IPS-18a (cell line): ENCODE results near the gene WBP1L.
"Not testable (repeated sequence)": the region's sequence is repeated elsewhere in the genome, so short reads cannot be mapped to it uniquely, and the experiment has no call there.

Source experiments
- H3K27ac ChIP-seq: one replicate; pipeline ENCODE4 v1.5.1; 2013; ENCODE audit warnings: low read length
- H3K27me3 ChIP-seq: one replicate; pipeline ENCODE4 v1.6.1; 2013; ENCODE audit warnings: mild to moderate bottlenecking, low read length; ENCODE audit not compliant: control insufficient read depth, insufficient read depth
- H3K36me3 ChIP-seq: one replicate; pipeline ENCODE4 v1.6.1; 2013; ENCODE audit warnings: low read depth, low read length; ENCODE audit not compliant: control insufficient read depth
- H3K4me1 ChIP-seq: one replicate; pipeline ENCODE4 v1.6.1; 2013; ENCODE audit warnings: low read depth, low read length; ENCODE audit not compliant: control insufficient read depth
- H3K4me3 ChIP-seq: one replicate; pipeline ENCODE4 v1.5.1; 2013; ENCODE audit warnings: low read length
- H3K9ac ChIP-seq: one replicate; pipeline ENCODE4 v1.6.1; 2013; ENCODE audit warnings: mild to moderate bottlenecking, low read length, moderate library complexity
- H3K9me3 ChIP-seq: one replicate; pipeline ENCODE4 v1.6.1; 2013; ENCODE audit warnings: low read depth, low read length; ENCODE audit not compliant: control insufficient read depth

WBP1L gene

GRCh38 chr10:102743588-102744373 is at the start of gene WBP1L:
Gene WBP1L (plus strand): TSS chr10:102743948. CDS start chr10:102744054, 106 bp downstream.
- H3K27me3 ChIP-seq = no peaks in the 10 kb centered on the region
- peaks cover under 1% of the 10 kb centered on the region for H3K36me3 ChIP-seq
- H3K27ac ChIP-seq = no peak within 1 kb of the TSS
- H3K9me3 ChIP-seq = no peaks in the 10 kb centered on the region
- peaks cover 4% of the 10 kb centered on the region for H3K4me1 ChIP-seq
- peak within 1 kb of the TSS; percentile 77 for H3K4me3 ChIP-seq
- H3K9ac ChIP-seq = peak within 1 kb of the TSS; percentile 40

GRCh38 chr10:102695401-102695800 is 48.3 kb upstream of the WBP1L start:
- H3K36me3 ChIP-seq = peaks cover 26% of the 10 kb centered on the region
- H3K4me3 ChIP-seq, H3K27me3 ChIP-seq, H3K9ac ChIP-seq, H3K4me1 ChIP-seq, H3K9me3 ChIP-seq, H3K27ac ChIP-seq: not testable (repeated sequence)

DNA sequence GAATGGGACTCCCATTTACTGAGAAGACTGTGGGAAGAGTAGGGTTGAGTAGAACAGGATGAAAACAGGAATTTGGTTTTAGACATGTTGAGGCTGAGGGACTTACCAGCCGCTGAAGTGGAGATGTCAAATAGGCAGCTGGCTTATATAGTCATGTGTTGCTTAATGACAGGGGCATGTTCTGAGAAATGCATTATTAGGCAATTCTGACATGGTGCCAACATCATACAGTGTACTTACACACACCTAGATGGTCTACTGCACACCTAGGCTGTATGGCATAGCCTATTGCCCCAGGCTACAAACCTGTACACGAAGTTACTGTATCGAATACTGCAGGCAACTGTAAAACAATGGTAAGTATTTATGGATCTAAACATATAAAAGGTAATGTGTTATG is 47.0 kb upstream of the WBP1L start:
- Histone ChIP-seq H3K27ac (no peak overlapping the region), H3K36me3 (peaks cover 26% of the 10 kb centered on the region), H3K4me1 (no peaks in the 10 kb centered on the region), H3K9ac (no peak overlapping the region), H3K9me3 (no peaks in the 10 kb centered on the region), H3K4me3 (no peak overlapping the region), H3K27me3 (no peaks in the 10 kb centered on the region)

DNA sequence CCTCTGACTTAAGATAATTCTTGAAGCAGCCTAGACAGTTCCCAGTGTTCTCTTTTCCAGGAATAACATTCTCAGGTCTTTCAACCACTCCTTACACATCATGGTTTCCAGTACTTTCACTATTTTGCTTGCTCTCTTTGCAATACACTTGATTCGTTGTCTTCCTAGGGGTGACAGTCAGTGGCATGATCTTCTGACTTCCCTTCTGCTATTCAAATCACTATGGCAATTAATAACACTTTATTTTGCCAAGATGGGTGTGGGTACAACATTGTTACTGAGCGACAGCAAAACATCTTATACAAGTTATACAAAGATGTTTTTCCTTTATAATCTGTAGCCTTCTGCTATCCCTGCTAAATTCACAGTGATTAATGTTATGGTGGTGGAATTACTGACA is 44.9 kb upstream of the WBP1L start:
- Histone ChIP-seq H3K4me1 (no peaks in the 10 kb centered on the region), H3K9me3 (no peaks in the 10 kb centered on the region), H3K36me3 (peaks cover 23% of the 10 kb centered on the region), H3K9ac (no peak overlapping the region), H3K27me3 (no peaks in the 10 kb centered on the region), H3K4me3 (no peak overlapping the region), H3K27ac (no peak overlapping the region)

DNA sequence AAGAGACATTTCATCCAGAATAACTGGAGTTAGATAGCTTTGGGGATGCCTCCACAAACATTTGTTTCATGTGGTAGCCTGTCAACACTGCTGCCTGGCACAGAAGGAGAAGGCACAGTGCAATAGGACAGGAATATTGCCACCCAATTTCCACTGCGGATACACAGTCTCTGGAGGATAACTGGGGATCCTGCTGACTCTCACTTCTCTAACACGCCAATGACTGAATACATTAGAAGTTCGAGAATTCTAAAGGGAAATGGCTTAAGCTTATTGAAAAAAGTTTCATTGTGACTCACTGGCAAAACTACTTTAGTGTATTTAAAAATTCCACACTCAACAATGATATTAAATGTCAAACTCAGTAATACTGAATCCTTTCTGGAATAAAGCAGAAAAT is 42.5 kb upstream of the WBP1L start:
- no peaks in the 10 kb centered on the region for H3K9me3 ChIP-seq
- H3K36me3 ChIP-seq = peaks cover 25% of the 10 kb centered on the region
- no peak overlapping the region for H3K4me3 ChIP-seq
- no peak overlapping the region for H3K27ac ChIP-seq
- no peak overlapping the region for H3K9ac ChIP-seq
- no peaks in the 10 kb centered on the region for H3K27me3 ChIP-seq
- no peaks in the 10 kb centered on the region for H3K4me1 ChIP-seq

DNA sequence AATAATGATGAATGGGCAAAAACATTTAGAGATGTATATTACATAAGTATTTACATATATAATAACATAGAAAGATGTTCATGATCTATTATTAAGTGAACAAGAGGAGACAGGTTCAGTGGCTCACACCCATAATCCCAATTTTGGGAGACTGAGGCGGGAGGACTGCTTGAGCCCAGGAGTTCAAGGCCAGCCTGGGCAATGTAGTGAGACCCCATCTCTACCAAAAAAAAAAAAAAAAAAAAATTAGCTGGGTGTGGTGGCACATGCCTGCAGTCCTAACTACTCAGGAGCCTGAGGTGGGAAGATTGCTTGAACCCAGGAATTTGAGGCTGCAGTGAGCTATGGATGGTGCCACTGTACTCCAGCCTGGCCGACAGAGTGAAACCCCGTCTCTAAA is 42.0 kb upstream of the WBP1L start:
- Histone ChIP-seq H3K4me1 (no peaks in the 10 kb centered on the region), H3K27me3 (no peaks in the 10 kb centered on the region), H3K27ac (no peak overlapping the region), H3K9ac (no peak overlapping the region), H3K36me3 (peaks cover 20% of the 10 kb centered on the region), H3K9me3 (no peaks in the 10 kb centered on the region), H3K4me3 (no peak overlapping the region)

- Histone ChIP-seq H3K36me3 (peaks cover 19% of the 10 kb centered on the region), H3K4me1 (no peaks in the 10 kb centered on the region), H3K27ac (no peak overlapping the region), H3K27me3 (no peaks in the 10 kb centered on the region), H3K4me3 (no peak overlapping the region), H3K9me3 (no peaks in the 10 kb centered on the region), H3K9ac (no peak overlapping the region)
These were observed 41.0 kb upstream of the WBP1L start for GRCh38 chr10:102702742-102703141.

DNA sequence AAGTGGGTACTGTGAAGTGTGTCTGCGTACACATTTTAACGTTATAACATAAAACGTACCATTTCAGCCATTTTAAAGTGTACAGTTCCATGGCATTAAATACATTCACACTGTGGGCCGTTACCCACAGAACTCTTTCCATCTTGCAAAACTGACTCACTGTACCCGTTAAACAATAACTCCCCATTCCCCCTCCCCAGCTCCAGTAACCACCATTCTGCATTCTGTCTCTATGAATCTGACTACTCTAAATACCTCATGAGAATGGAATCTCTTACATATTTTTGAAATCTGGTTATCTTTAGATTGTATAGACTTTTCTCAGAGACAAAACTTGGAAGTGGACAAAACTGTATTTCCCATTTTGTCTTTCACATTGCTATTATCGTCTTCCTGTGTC is 38.8 kb upstream of the WBP1L start:
- no peak overlapping the region for H3K4me3 ChIP-seq
- H3K27ac ChIP-seq = no peak overlapping the region
- H3K4me1 ChIP-seq = no peaks in the 10 kb centered on the region
- no peaks in the 10 kb centered on the region for H3K9me3 ChIP-seq
- H3K27me3 ChIP-seq = no peaks in the 10 kb centered on the region
- H3K36me3 ChIP-seq = peaks cover 7% of the 10 kb centered on the region
- no peak overlapping the region for H3K9ac ChIP-seq

GRCh38 chr10:102705531-102705930 is 38.2 kb upstream of the WBP1L start:
- Histone ChIP-seq H3K4me3 (no peak overlapping the region), H3K36me3 (peaks cover 7% of the 10 kb centered on the region), H3K9ac (no peak overlapping the region), H3K27me3 (no peaks in the 10 kb centered on the region), H3K4me1 (no peaks in the 10 kb centered on the region), H3K27ac (no peak overlapping the region), H3K9me3 (no peaks in the 10 kb centered on the region)

GRCh38 chr10:102710609-102711008 is 33.1 kb upstream of the WBP1L start:
- Histone ChIP-seq H3K9me3 (no peaks in the 10 kb centered on the region), H3K4me1 (no peaks in the 10 kb centered on the region), H3K4me3 (no peak overlapping the region), H3K27me3 (no peaks in the 10 kb centered on the region), H3K9ac (no peak overlapping the region), H3K27ac (no peak overlapping the region), H3K36me3 (no peaks in the 10 kb centered on the region)

GRCh38 chr10:102712089-102712488 is 31.7 kb upstream of the WBP1L start:
- H3K27me3 ChIP-seq = no peaks in the 10 kb centered on the region
- H3K36me3 ChIP-seq = no peaks in the 10 kb centered on the region
- H3K9ac ChIP-seq = no peak overlapping the region
- no peak overlapping the region for H3K27ac ChIP-seq
- H3K4me3 ChIP-seq = no peak overlapping the region
- H3K9me3 ChIP-seq = no peaks in the 10 kb centered on the region
- H3K4me1 ChIP-seq = no peaks in the 10 kb centered on the region

DNA sequence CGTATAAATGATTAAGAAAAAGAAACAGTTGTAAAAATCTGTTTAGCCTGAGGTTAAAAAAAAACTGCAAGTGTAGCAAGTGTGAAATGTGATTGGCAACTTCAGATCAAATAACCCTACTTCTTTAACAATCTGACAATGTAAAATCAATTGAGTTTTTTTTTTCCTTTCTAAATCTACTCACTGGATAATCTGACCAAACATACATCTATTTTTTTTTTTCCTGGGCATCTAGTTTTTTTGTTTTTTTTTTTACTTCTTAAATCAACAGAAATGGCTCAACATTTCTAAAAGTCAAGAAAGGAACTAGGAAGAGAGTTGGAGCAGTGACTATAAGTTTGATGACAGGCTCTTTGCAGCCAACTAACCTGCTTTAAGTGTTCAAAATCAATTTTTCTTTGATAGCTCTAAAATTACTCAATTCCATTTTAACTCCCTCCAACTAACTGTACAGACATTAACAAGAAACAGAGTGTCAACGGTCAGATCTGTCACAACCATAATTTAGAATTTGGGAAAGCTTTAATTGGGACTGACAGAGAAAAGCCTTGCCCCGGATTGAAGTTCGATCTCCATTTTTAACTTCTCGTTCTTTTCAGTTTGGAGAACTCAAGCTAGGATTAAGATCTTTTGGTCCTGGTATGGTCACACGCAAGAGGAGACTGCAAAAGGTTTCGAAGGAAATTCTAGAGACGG is 30.8 kb upstream of the WBP1L start:
- peak overlapping the region; percentile 91 for H3K9ac ChIP-seq
- H3K27ac ChIP-seq = peak overlapping the region; percentile 77
- no peaks in the 10 kb centered on the region for H3K36me3 ChIP-seq
- peaks cover 6% of the 10 kb centered on the region for H3K4me1 ChIP-seq
- peak overlapping the region; percentile 97 for H3K4me3 ChIP-seq
- H3K27me3 ChIP-seq = no peaks in the 10 kb centered on the region
- no peaks in the 10 kb centered on the region for H3K9me3 ChIP-seq
